ENCODE data around the gene FREM2.

Gene FREM2

GRCh38 chr13:38752686-38753085, 65.8 kb downstream of the FREM2 start:
- no peak for DNase-seq (ENCODE audit: low read depth)
- TF ChIP-seq, protein P1, sequence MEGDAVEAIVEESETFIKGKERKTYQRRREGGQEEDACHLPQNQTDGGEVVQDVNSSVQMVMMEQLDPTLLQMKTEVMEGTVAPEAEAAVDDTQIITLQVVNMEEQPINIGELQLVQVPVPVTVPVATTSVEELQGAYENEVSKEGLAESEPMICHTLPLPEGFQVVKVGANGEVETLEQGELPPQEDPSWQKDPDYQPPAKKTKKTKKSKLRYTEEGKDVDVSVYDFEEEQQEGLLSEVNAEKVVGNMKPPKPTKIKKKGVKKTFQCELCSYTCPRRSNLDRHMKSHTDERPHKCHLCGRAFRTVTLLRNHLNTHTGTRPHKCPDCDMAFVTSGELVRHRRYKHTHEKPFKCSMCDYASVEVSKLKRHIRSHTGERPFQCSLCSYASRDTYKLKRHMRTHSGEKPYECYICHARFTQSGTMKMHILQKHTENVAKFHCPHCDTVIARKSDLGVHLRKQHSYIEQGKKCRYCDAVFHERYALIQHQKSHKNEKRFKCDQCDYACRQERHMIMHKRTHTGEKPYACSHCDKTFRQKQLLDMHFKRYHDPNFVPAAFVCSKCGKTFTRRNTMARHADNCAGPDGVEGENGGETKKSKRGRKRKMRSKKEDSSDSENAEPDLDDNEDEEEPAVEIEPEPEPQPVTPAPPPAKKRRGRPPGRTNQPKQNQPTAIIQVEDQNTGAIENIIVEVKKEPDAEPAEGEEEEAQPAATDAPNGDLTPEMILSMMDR (IDR thresholded peaks at IDR 0.05; ENCODE audit: low read depth, low read length): no peak
- no peak for TF ChIP-seq POLR2A (IDR thresholded peaks at IDR 0.05; ENCODE audit: extremely low read depth, insufficient read length)
- TF ChIP-seq, protein P2, sequence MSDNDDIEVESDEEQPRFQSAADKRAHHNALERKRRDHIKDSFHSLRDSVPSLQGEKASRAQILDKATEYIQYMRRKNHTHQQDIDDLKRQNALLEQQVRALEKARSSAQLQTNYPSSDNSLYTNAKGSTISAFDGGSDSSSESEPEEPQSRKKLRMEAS (IDR thresholded peaks at IDR 0.05; ENCODE audit: low read depth, low read length): no peak
- TF ChIP-seq MYC (IDR thresholded peaks at IDR 0.05; ENCODE audit: low read depth, low read length): no peak
- no peak overlapping the region for H3K4me3 ChIP-seq (ENCODE audit: low read depth, low read length)

GRCh38 chr13:38753878-38754277, 67.0 kb downstream of the FREM2 start:
- no peak overlapping the region for H3K4me3 ChIP-seq (ENCODE audit: low read depth, low read length)
- no peak for DNase-seq (ENCODE audit: low read depth)
- TF ChIP-seq, protein P2 (IDR thresholded peaks at IDR 0.05; ENCODE audit: low read depth, low read length): no peak
- no peak for TF ChIP-seq POLR2A (IDR thresholded peaks at IDR 0.05; ENCODE audit: extremely low read depth, insufficient read length)
- TF ChIP-seq MYC (IDR thresholded peaks at IDR 0.05; ENCODE audit: low read depth, low read length): no peak
- TF ChIP-seq, protein P1 (IDR thresholded peaks at IDR 0.05; ENCODE audit: low read depth, low read length): no peak

DNA sequence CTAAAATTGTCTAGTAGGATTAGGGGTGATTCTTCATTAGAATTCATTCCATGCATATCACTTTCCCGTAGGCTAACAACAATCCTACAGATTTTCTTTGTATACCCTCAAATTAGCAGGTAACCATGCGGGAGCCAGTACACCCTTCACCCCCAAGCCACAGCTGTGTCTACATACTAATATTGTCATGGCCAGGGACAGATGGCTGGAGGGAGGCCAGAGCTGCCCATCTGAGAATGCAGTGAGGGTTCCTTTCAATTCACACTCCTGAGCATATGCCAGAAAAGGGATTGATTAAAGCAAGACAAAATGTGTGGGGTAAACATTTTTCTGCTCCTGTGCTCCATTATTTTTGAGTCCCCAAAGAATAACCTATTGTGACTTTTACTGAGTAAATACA, 68.9 kb downstream of the FREM2 start:
- DNase-seq (ENCODE audit: low read depth): no peak
- H3K4me3 ChIP-seq (ENCODE audit: low read depth, low read length): no peak overlapping the region
- TF ChIP-seq, protein P2 (IDR thresholded peaks at IDR 0.05; ENCODE audit: low read depth, low read length): no peak
- TF ChIP-seq, protein P1 (IDR thresholded peaks at IDR 0.05; ENCODE audit: low read depth, low read length): no peak
- TF ChIP-seq POLR2A (IDR thresholded peaks at IDR 0.05; ENCODE audit: extremely low read depth, insufficient read length): no peak
- no peak for TF ChIP-seq MYC (IDR thresholded peaks at IDR 0.05; ENCODE audit: low read depth, low read length)

DNA sequence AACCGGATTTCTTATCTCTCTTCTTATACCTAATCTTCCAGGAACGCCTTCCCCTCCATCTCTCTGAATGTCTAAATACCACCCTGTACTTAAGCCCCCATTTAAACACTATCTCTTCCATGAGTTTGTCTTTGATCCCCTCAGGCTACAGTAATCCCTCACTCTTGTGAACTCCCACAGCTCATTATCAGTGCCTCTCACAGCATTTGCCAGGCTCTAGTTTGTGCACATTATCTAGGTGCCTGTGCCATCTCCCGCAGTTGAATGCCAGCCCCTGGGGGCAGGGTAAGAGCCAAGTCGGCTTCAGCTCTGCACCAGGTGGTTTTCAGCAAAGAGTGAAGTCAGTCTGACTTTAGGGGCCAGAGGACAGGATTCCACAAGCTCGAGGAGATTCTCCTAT, 71.4 kb downstream of the FREM2 start:
- no peak overlapping the region for H3K4me3 ChIP-seq (ENCODE audit: low read depth, low read length)
- no peak for DNase-seq (ENCODE audit: low read depth)
- TF ChIP-seq, protein P2 (IDR thresholded peaks at IDR 0.05; ENCODE audit: low read depth, low read length): no peak
- TF ChIP-seq POLR2A (IDR thresholded peaks at IDR 0.05; ENCODE audit: extremely low read depth, insufficient read length) (no peak), MYC (IDR thresholded peaks at IDR 0.05; ENCODE audit: low read depth, low read length) (no peak)
- TF ChIP-seq, protein P1 (IDR thresholded peaks at IDR 0.05; ENCODE audit: low read depth, low read length): no peak

GRCh38 chr13:38759390-38759789, 72.5 kb downstream of the FREM2 start:
- no peak for DNase-seq (ENCODE audit: low read depth)
- TF ChIP-seq, protein P1 (IDR thresholded peaks at IDR 0.05; ENCODE audit: low read depth, low read length): no peak
- TF ChIP-seq MYC (IDR thresholded peaks at IDR 0.05; ENCODE audit: low read depth, low read length) (no peak), POLR2A (IDR thresholded peaks at IDR 0.05; ENCODE audit: extremely low read depth, insufficient read length) (no peak)
- TF ChIP-seq, protein P2 (IDR thresholded peaks at IDR 0.05; ENCODE audit: low read depth, low read length): no peak
- no peak overlapping the region for H3K4me3 ChIP-seq (ENCODE audit: low read depth, low read length)

All from NB4 (cell line).